MM.1S (cell line): Measurements from ENCODE around the gene ATP10B.

Source experiments
- EZH2 ChIP-seq: fragments of 300-600 bp; sonication (generic); optimal IDR thresholded peaks from 2 replicates; pipeline ENCODE3; 2017; ENCODE audit warnings: low read depth, mild to moderate bottlenecking, antibody characterized with exemption, low read length, mixed read lengths
- EZH2phosphoT487 ChIP-seq: fragments of 300-600 bp; sonication (generic); IDR thresholded peaks from 2 replicates; pipeline ENCODE4 v1.6.1; 2018; ENCODE audit warnings: antibody characterized with exemption, low read length
- TF ChIP-seq, protein P1 (sequence below): fragments of 300-600 bp; sonication (generic); IDR thresholded peaks from 2 replicates; pipeline ENCODE4 v1.5.1; 2016; ENCODE audit warnings: antibody characterized with exemption, low read length, mixed read lengths

DNA sequence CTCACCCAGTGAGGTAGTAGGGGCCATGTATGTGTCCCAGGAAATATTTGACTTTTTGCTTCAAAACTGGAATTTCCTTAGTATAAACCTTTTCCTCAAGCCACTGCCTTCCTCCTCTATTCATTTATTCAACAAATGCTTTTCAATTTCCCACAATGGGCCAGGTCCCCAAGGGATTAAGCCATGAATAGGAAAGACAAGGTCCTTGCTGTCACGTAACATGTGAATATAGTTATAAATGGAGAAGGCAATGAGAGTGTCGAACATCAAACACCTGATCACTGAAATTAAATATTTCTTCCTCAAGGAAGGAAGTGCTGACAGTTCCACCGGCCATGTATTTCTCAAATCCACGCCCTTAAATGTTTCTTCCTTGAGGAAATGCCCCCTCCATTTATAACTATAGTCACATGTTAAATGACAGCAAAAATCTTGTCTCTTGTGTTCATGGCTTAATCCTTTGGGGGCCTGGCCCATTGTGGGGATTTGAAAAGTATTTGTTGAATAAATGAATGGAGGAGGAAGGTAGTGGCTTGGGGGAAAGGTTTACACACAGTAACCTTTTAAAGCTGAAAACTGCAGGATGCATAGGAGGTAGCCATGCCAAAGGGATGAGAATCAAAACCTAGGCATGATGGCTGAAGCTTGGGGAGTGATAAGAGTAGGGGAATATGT is 284.8 kb downstream of the ATP10B start:
- TF ChIP-seq, protein P1, sequence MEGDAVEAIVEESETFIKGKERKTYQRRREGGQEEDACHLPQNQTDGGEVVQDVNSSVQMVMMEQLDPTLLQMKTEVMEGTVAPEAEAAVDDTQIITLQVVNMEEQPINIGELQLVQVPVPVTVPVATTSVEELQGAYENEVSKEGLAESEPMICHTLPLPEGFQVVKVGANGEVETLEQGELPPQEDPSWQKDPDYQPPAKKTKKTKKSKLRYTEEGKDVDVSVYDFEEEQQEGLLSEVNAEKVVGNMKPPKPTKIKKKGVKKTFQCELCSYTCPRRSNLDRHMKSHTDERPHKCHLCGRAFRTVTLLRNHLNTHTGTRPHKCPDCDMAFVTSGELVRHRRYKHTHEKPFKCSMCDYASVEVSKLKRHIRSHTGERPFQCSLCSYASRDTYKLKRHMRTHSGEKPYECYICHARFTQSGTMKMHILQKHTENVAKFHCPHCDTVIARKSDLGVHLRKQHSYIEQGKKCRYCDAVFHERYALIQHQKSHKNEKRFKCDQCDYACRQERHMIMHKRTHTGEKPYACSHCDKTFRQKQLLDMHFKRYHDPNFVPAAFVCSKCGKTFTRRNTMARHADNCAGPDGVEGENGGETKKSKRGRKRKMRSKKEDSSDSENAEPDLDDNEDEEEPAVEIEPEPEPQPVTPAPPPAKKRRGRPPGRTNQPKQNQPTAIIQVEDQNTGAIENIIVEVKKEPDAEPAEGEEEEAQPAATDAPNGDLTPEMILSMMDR: no peak
- TF ChIP-seq EZH2: no peak
- no peak for TF ChIP-seq EZH2phosphoT487
